HCT116 (cell line): ENCODE results near the gene IFRD1. TPM values are rescaled to one million over a fixed set of nuclear protein-coding genes. Genes with fewer than 3 reads are reported as not detected.

Source experiments
- ATAC-seq: fragments of 200-7000 bp; cut with Tn5 transposase; 2 replicates; pipeline ENCODE4 v1.9.1; 2020; ENCODE audit warnings: mild to moderate bottlenecking, moderate library complexity
- BruUV-seq: library from RNA; stranded (reverse); fragments of 400-500 nt; replicated peaks from 2 replicates; lab custom pipeline; 2021; lab: Mats Ljungman, UMichigan
- CTCF ChIA-PET: fragments of 300-600 bp; sonication (Branson Sonifier 250); formaldehyde crosslinking; loops from one replicate; lab custom pipeline; 2021; ENCODE audit warnings: antibody characterized with exemption; lab: Charles Lee
- POLR2A ChIA-PET: fragments of 300-600, 350-600 bp; sonication (Branson Sonifier 250); formaldehyde crosslinking; loops from one replicate; lab custom pipeline; 2021; ENCODE audit warnings: antibody characterized with exemption; lab: Charles Lee
- RAD21 ChIA-PET, 2 experiments: fragments of 300-600 bp; sonication (Branson Sonifier 250); formaldehyde crosslinking; loops; one replicate each; lab custom pipeline; 2023; ENCODE audit warnings: low total read pairs in 2 of 2; ENCODE audit not compliant: uncharacterized antibody in 2 of 2, unreplicated experiment in 2 of 2, low non-redundant PET in 1 of 2; lab: Charles Lee
- DNase-seq: peaks from one replicate; pipeline ENCODE4 v3.0.0-alpha.2; 2010; ENCODE audit warnings: low read depth, low spot score
- H2AFZ ChIP-seq: fragments of 200-600 bp; shearing (Covaris generic), sonication (generic); 2 replicates; pipeline ENCODE4 v1.6.1; 2017; ENCODE audit warnings: low read depth, mixed run types, mixed read lengths, antibody characterized with exemption, low read length; ENCODE audit not compliant: poor library complexity, severe bottlenecking
- H3K27ac ChIP-seq: 2 replicates; pipeline ENCODE4 v1.5.1; 2012; ENCODE audit warnings: low read depth, low read length
- H3K27me3 ChIP-seq: fragments of 200-600 bp; sonication (generic); 2 replicates; pipeline ENCODE4 v1.6.1; 2016; ENCODE audit warnings: mixed run types, low read length, mixed read lengths; ENCODE audit not compliant: insufficient read depth
- H3K36me3 ChIP-seq, 2 experiments: fragments of 200-500 bp in 1 of 2; fragments of 200-600 bp in 1 of 2; sonication (Bioruptor generic) in 1 of 2; sonication (generic) in 1 of 2; 2 replicates each; pipeline versions ENCODE4 v1.5.1 to v1.6.1; 2014 to 2016; ENCODE audit warnings: low read length in 2 of 2, inconsistent platforms in 1 of 2, mixed read lengths in 1 of 2, mixed run types in 1 of 2; ENCODE audit not compliant: insufficient read depth in 2 of 2, control insufficient read depth in 1 of 2
- H3K4me1 ChIP-seq, 2 experiments: fragments of 200-600 bp in 1 of 2; sonication (generic) in 1 of 2; 2 replicates each; pipeline versions ENCODE4 v1.5.1 to v1.6.1; 2012 to 2017; ENCODE audit warnings: low read length in 2 of 2, inconsistent platforms in 1 of 2, mild to moderate bottlenecking in 1 of 2, mixed read lengths in 1 of 2, mixed run types in 1 of 2, moderate library complexity in 1 of 2; ENCODE audit not compliant: insufficient read depth in 2 of 2, control insufficient read depth in 1 of 2
- H3K4me2 ChIP-seq: fragments of 200-600 bp; sonication (generic); 2 replicates; pipeline ENCODE4 v1.6.1; 2017; ENCODE audit warnings: mixed run types, low read length, mixed read lengths
- H3K4me3 ChIP-seq, 2 experiments: fragments of 200-600 bp in 1 of 2; sonication (generic) in 1 of 2; replicated peaks in 1 of 2; 2 replicates each; pipeline ENCODE4 v1.5.1; 2011 to 2016; ENCODE audit warnings: low read length in 2 of 2, control low read depth in 1 of 2, low read depth in 1 of 2, mild to moderate bottlenecking in 1 of 2, mixed read lengths in 1 of 2, mixed run types in 1 of 2
- H3K79me2 ChIP-seq: fragments of 200-600 bp; sonication (generic); 2 replicates; pipeline ENCODE4 v1.6.1; 2017; ENCODE audit warnings: mild to moderate bottlenecking, mixed run types, low read length, moderate library complexity, mixed read lengths; ENCODE audit not compliant: insufficient read depth
- H3K9ac ChIP-seq: fragments of 200-600 bp; sonication (generic); 2 replicates; pipeline ENCODE4 v1.6.1; 2016; ENCODE audit warnings: low read length, mixed read lengths
- H3K9me2 ChIP-seq: fragments of 200-600 bp; sonication (generic), shearing (Covaris generic); 2 replicates; pipeline ENCODE4 v1.6.1; 2017; ENCODE audit warnings: mixed run types, mild to moderate bottlenecking, moderate library complexity; ENCODE audit not compliant: insufficient read depth
- H3K9me3 ChIP-seq, 2 experiments: fragments of 200-500 bp in 1 of 2; fragments of 200-600 bp in 1 of 2; sonication (Bioruptor generic) in 1 of 2; sonication (generic) in 1 of 2; 2 replicates each; pipeline ENCODE4 v1.6.1; 2014 to 2017; ENCODE audit warnings: low read length in 2 of 2, mixed read lengths in 2 of 2, inconsistent platforms in 1 of 2, low read depth in 1 of 2, mild to moderate bottlenecking in 1 of 2, mixed run types in 1 of 2, moderate library complexity in 1 of 2; ENCODE audit not compliant: control insufficient read depth in 1 of 2, insufficient read depth in 1 of 2
- H4K20me1 ChIP-seq: fragments of 200-600 bp; sonication (generic), shearing (Covaris generic); 2 replicates; pipeline ENCODE4 v1.6.1; 2017; ENCODE audit warnings: mixed run types, mild to moderate bottlenecking, moderate library complexity; ENCODE audit not compliant: insufficient read depth
- CBX3 ChIP-seq: IDR thresholded peaks from 2 replicates; pipeline ENCODE4 v1.6.1; 2012; ENCODE audit warnings: low read depth
- CEBPB ChIP-seq: IDR thresholded peaks from 2 replicates; pipeline ENCODE4 v1.6.1; 2012; ENCODE audit warnings: low read depth
- EGR1 ChIP-seq: IDR thresholded peaks from 2 replicates; pipeline ENCODE4 v1.6.1; 2012; ENCODE audit warnings: low read depth
- ELF1 ChIP-seq: IDR thresholded peaks from 2 replicates; pipeline ENCODE4 v1.6.1; 2012; ENCODE audit warnings: low read depth, borderline replicate concordance
- JUND ChIP-seq: IDR thresholded peaks from 2 replicates; pipeline ENCODE4 v1.6.1; 2012
- POLR2AphosphoS5 ChIP-seq: IDR thresholded peaks from 2 replicates; pipeline ENCODE4 v1.6.1; 2011; ENCODE audit warnings: mild to moderate bottlenecking, low read depth, low read length, moderate library complexity
- RAD21 ChIP-seq: IDR thresholded peaks from 2 replicates; pipeline ENCODE4 v1.6.1; 2012; ENCODE audit warnings: low read depth, mild to moderate bottlenecking
- SIN3A ChIP-seq: IDR thresholded peaks from 2 replicates; pipeline ENCODE4 v1.6.1; 2012; ENCODE audit warnings: low read depth
- ZNF274 ChIP-seq: fragments of 200-500 bp; sonication (Bioruptor generic); IDR thresholded peaks from 2 replicates; pipeline ENCODE4 v1.6.1; 2014; ENCODE audit warnings: mild to moderate bottlenecking, low read depth, low read length, inconsistent platforms
- intact Hi-C: fragments of 100-400 bp; cut with micrococcal nuclease; formaldehyde crosslinking; loops from 2 replicates; pipeline ENCODE4 v1.10.0; 2022
- total RNA-seq: library from RNA; stranded (reverse); gene quantifications from one replicate; pipeline ENCODE4 v1.2.1, GENCODE V29; 2021; ENCODE audit not compliant: unreplicated experiment
- TF ChIP-seq, protein P1 (sequence below): IDR thresholded peaks from 2 replicates; pipeline ENCODE4 v1.6.1; 2012; ENCODE audit warnings: low read depth
- TF ChIP-seq, protein P2 (sequence below), 3 experiments: fragments of 200-600 bp in 1 of 3; sonication (generic) in 1 of 3; IDR thresholded peaks in 2 of 3; conservative IDR thresholded peaks in 1 of 3; 2 replicates each; pipeline ENCODE4 v1.5.1; 2012 to 2017; ENCODE audit warnings: low read depth in 2 of 3, low read length in 2 of 3, antibody characterized with exemption in 1 of 3, borderline replicate concordance in 1 of 3, control low read depth in 1 of 3, mild to moderate bottlenecking in 1 of 3, mixed read lengths in 1 of 3, mixed run types in 1 of 3, moderate library complexity in 1 of 3; ENCODE audit not compliant: insufficient read depth in 1 of 3
- TF ChIP-seq, protein P3 (sequence below): IDR thresholded peaks from 2 replicates; pipeline ENCODE4 v1.6.1; 2012

Gene IFRD1
- total RNA-seq, 1 experiment from 2014 or later, result 43.6 TPM

DNA sequence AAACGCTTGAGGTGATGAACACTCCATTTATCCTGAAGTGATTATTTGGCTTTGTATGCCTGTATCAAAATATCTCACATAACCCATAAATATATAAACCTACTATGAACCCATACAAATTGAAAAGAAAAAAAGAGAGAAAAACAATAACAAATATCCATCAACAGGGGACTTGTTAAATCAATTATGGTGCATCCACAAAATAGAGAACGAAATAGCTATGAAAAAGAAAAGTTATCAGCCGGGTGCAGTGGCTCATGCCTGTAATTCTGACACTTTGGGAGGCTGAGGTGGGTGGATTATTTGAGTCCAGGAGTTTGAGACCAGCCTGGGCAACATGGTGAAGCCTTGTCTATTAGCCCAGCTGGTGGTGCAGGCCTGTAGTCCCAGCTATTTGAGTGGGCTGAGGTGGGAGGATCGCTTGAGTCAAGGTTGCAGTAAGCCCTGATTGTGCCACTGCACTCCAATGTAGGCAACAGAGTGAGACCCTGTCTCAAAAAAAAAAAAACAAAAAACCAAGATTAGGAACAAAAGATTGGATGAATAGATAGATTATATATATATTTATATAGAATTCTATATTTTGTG lies 30.6 kb upstream of the IFRD1 start:
- Histone ChIP-seq H3K4me1 (peaks cover 22 to 25% of the 10 kb centered on the region in 2 experiments), H3K36me3 (no peaks in the 10 kb centered on the region), H3K27ac (no peak overlapping the region), H3K27me3 (no peaks in the 10 kb centered on the region), H3K4me2 (no peak overlapping the region), H3K4me3 (no peak overlapping the region), H3K9me3 (no peaks in the 10 kb centered on the region), H4K20me1 (no peaks in the 10 kb centered on the region), H3K79me2 (no peaks in the 10 kb centered on the region), H3K9ac (no peak overlapping the region), H3K9me2 (no peaks in the 10 kb centered on the region), H2AFZ (no peak overlapping the region)
- ChIA-PET RAD21 (no interaction called here), POLR2A (interaction anchor here (4.6 kb wide), 1 partner anchor 31 kb away, joined by 27 read pairs; the partner anchor contains the start of gene IFRD1), CTCF (no interaction called here)
- BruUV-seq, result no TSS peak
- intact Hi-C loops, result loop anchor here (5.0 to 10.0 kb wide), 4 partner anchors 78 to 495 kb away; partner anchors contain the start of genes DOCK4 and ZNF277
- TF ChIP-seq, protein P1, sequence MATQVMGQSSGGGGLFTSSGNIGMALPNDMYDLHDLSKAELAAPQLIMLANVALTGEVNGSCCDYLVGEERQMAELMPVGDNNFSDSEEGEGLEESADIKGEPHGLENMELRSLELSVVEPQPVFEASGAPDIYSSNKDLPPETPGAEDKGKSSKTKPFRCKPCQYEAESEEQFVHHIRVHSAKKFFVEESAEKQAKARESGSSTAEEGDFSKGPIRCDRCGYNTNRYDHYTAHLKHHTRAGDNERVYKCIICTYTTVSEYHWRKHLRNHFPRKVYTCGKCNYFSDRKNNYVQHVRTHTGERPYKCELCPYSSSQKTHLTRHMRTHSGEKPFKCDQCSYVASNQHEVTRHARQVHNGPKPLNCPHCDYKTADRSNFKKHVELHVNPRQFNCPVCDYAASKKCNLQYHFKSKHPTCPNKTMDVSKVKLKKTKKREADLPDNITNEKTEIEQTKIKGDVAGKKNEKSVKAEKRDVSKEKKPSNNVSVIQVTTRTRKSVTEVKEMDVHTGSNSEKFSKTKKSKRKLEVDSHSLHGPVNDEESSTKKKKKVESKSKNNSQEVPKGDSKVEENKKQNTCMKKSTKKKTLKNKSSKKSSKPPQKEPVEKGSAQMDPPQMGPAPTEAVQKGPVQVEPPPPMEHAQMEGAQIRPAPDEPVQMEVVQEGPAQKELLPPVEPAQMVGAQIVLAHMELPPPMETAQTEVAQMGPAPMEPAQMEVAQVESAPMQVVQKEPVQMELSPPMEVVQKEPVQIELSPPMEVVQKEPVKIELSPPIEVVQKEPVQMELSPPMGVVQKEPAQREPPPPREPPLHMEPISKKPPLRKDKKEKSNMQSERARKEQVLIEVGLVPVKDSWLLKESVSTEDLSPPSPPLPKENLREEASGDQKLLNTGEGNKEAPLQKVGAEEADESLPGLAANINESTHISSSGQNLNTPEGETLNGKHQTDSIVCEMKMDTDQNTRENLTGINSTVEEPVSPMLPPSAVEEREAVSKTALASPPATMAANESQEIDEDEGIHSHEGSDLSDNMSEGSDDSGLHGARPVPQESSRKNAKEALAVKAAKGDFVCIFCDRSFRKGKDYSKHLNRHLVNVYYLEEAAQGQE, result no peak
- TF ChIP-seq EGR1 (no peak), RAD21 (no peak)
- ATAC-seq, result no peak
- DNase-seq, result no peak

DNA sequence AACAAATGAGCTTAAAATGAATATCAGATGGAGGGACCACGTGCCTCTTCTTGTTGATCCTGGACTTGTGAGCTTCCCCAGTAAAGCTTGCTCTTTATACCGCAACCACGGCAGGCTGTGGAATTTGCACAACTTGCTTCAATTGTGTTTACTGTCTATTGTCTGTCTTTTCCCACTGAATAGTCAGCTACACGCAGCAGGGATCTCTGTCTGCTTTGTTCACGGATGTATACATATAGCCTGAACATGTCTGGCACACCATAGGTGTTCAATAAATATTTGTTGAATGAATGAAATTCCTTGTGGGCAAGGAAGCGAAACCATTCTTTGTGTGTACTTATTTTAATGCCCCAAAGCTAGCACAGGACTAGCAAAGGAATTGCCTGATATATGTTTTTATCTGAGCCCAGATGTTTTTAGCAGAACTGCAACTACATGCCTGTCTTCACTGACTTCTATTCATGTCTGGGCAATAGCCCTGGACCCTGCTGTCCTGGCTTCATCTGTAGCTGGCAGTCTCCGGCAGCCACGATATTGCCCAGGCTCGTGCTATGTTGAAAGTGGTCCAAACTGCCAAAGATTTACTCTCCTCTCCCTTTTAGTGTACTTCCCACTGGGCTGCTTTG lies 29.9 kb upstream of the IFRD1 start:
- H3K36me3 ChIP-seq, result no peaks in the 10 kb centered on the region
- ChIA-PET POLR2A (interaction anchor here (4.6 kb wide), 1 partner anchor 30 kb away, joined by 27 read pairs; the partner anchor contains the start of gene IFRD1), RAD21 (no interaction called here), CTCF (no interaction called here)
- no peaks in the 10 kb centered on the region for H3K27me3 ChIP-seq
- DNase-seq (no peak), ATAC-seq (no peak)
- no peak overlapping the region for H3K9ac ChIP-seq
- H3K4me2 ChIP-seq, result no peak overlapping the region
- BruUV-seq, result no TSS peak
- no peaks in the 10 kb centered on the region for H3K79me2 ChIP-seq
- no peaks in the 10 kb centered on the region for H4K20me1 ChIP-seq
- no peak overlapping the region for H2AFZ ChIP-seq
- intact Hi-C loops, result loop anchor here (5.0 kb wide), 1 partner anchor 77 kb away; no protein-coding TSS in a partner anchor
- H3K4me1 ChIP-seq, result peaks cover 22 to 25% of the 10 kb centered on the region in 2 experiments
- TF ChIP-seq CEBPB, result no peak
- TF ChIP-seq POLR2AphosphoS5, result no peak
- TF ChIP-seq ELF1, result no peak
- no peak for TF ChIP-seq JUND
- no peak for TF ChIP-seq SIN3A
- TF ChIP-seq CBX3, result no peak
- TF ChIP-seq, protein P2, sequence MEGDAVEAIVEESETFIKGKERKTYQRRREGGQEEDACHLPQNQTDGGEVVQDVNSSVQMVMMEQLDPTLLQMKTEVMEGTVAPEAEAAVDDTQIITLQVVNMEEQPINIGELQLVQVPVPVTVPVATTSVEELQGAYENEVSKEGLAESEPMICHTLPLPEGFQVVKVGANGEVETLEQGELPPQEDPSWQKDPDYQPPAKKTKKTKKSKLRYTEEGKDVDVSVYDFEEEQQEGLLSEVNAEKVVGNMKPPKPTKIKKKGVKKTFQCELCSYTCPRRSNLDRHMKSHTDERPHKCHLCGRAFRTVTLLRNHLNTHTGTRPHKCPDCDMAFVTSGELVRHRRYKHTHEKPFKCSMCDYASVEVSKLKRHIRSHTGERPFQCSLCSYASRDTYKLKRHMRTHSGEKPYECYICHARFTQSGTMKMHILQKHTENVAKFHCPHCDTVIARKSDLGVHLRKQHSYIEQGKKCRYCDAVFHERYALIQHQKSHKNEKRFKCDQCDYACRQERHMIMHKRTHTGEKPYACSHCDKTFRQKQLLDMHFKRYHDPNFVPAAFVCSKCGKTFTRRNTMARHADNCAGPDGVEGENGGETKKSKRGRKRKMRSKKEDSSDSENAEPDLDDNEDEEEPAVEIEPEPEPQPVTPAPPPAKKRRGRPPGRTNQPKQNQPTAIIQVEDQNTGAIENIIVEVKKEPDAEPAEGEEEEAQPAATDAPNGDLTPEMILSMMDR (IDR thresholded peaks at IDR 0.05 in 2 of 3, conservative IDR thresholded peaks at IDR 0.05 in 1 of 3; ENCODE audit: borderline replicate concordance in 1 of 3, insufficient read depth in 1 of 3, low read depth in 2 of 3, low read length in 2 of 3), result no peak
- TF ChIP-seq, protein P3, sequence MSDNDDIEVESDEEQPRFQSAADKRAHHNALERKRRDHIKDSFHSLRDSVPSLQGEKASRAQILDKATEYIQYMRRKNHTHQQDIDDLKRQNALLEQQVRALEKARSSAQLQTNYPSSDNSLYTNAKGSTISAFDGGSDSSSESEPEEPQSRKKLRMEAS, result no peak
- no peak for TF ChIP-seq ZNF274
- H3K4me3 ChIP-seq, result no peak overlapping the region
- H3K27ac ChIP-seq, result no peak overlapping the region
- H3K9me3 ChIP-seq, result no peaks in the 10 kb centered on the region
- H3K9me2 ChIP-seq, result no peaks in the 10 kb centered on the region
